ENCODE results near the gene KLHL15. TPM values are rescaled to one million over a fixed set of nuclear protein-coding genes. Genes with fewer than 3 reads are reported as not detected.

KLHL15 gene
- total and polyA plus RNA-seq, 2 of the 4 experiments (the other 2 are of a cell fraction) = 2.4 to 7.5 TPM

DNA sequence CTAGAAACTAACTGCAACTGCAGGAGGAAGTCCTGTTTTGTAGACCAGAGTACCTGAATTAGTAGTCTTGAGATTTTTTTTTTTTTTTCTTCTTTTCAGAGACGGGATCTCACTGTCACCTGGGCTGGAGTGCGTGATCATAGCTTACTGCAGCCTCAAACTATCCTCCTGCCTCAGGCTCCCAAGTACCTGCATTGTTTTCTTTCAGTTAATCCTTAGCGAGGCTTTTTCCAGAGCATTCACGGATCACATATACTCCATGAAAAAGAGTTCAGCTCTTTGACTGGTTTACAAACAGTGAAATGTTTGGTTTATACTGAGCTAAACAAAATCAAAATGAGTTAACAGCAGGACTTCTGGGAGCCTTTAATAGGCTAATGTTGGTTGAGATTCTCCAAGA lies 45.8 kb downstream of the KLHL15 start:
- H3K4me2 ChIP-seq (ENCODE audit: low read depth, low read length) = no peak overlapping the region
- H3K14ac ChIP-seq (replicated peaks; ENCODE audit: low read depth, low read length) = no peak overlapping the region
- peaks cover 4% of the 10 kb centered on the region; the same call in 1 of the 2 replicates for H3K4me1 ChIP-seq (ENCODE audit: control insufficient read depth, insufficient read depth, low read length)
- H3K56ac ChIP-seq (ENCODE audit: extremely low read depth, insufficient read depth, low read length) = no peak overlapping the region
- TF ChIP-seq MAFK (IDR thresholded peaks at IDR 0.05; ENCODE audit: low read depth, low read length) (no peak), CHD1 (IDR thresholded peaks at IDR 0.05; ENCODE audit: low read depth, low read length) (no peak), FOS (IDR thresholded peaks at IDR 0.05; ENCODE audit: low read depth, low read length) (no peak), RFX5 (IDR thresholded peaks at IDR 0.05; ENCODE audit: low read depth, low read length) (no peak), BHLHE40 (IDR thresholded peaks at IDR 0.05; ENCODE audit: low read depth, low read length) (no peak), SMC3 (IDR thresholded peaks at IDR 0.05; ENCODE audit: low read depth, low read length) (no peak), NFE2L2 (IDR thresholded peaks at IDR 0.05; ENCODE audit: low read depth, low read length) (no peak), MXI1 (IDR thresholded peaks at IDR 0.05; ENCODE audit: borderline replicate concordance, low read depth, low read length) (no peak), POLR2A (IDR thresholded peaks at IDR 0.05; ENCODE audit: low read depth, low read length) (no peak), RCOR1 (IDR thresholded peaks at IDR 0.05; ENCODE audit: insufficient replicate concordance, low read length) (no peak), CEBPB (IDR thresholded peaks at IDR 0.05; ENCODE audit: low read depth, low read length) (no peak), MAZ (IDR thresholded peaks at IDR 0.05; ENCODE audit: borderline replicate concordance, low read depth, low read length) (no peak), RAD21 (IDR thresholded peaks at IDR 0.05; ENCODE audit: low read length) (no peak)
- TF ChIP-seq, protein P1, sequence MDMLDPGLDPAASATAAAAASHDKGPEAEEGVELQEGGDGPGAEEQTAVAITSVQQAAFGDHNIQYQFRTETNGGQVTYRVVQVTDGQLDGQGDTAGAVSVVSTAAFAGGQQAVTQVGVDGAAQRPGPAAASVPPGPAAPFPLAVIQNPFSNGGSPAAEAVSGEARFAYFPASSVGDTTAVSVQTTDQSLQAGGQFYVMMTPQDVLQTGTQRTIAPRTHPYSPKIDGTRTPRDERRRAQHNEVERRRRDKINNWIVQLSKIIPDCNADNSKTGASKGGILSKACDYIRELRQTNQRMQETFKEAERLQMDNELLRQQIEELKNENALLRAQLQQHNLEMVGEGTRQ (IDR thresholded peaks at IDR 0.05; ENCODE audit: low read depth, low read length) = no peak
- TF ChIP-seq, protein P2, sequence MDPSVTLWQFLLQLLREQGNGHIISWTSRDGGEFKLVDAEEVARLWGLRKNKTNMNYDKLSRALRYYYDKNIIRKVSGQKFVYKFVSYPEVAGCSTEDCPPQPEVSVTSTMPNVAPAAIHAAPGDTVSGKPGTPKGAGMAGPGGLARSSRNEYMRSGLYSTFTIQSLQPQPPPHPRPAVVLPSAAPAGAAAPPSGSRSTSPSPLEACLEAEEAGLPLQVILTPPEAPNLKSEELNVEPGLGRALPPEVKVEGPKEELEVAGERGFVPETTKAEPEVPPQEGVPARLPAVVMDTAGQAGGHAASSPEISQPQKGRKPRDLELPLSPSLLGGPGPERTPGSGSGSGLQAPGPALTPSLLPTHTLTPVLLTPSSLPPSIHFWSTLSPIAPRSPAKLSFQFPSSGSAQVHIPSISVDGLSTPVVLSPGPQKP (IDR thresholded peaks at IDR 0.05; ENCODE audit: borderline replicate concordance, low read depth, low read length) = no peak
- TF ChIP-seq, protein P3, sequence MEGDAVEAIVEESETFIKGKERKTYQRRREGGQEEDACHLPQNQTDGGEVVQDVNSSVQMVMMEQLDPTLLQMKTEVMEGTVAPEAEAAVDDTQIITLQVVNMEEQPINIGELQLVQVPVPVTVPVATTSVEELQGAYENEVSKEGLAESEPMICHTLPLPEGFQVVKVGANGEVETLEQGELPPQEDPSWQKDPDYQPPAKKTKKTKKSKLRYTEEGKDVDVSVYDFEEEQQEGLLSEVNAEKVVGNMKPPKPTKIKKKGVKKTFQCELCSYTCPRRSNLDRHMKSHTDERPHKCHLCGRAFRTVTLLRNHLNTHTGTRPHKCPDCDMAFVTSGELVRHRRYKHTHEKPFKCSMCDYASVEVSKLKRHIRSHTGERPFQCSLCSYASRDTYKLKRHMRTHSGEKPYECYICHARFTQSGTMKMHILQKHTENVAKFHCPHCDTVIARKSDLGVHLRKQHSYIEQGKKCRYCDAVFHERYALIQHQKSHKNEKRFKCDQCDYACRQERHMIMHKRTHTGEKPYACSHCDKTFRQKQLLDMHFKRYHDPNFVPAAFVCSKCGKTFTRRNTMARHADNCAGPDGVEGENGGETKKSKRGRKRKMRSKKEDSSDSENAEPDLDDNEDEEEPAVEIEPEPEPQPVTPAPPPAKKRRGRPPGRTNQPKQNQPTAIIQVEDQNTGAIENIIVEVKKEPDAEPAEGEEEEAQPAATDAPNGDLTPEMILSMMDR (conservative IDR thresholded peaks at IDR 0.05; ENCODE audit: low read depth, low read length) = no peak
- ATAC-seq (ENCODE audit: low read depth) = no peak
- no peak overlapping the region for H3K27ac ChIP-seq (ENCODE audit: insufficient read depth, low read length)
- H3K9me1 ChIP-seq (ENCODE audit: insufficient read depth, low read length) = peaks cover 4% of the 10 kb centered on the region; the same call in 1 of the 2 replicates
- H3K23ac ChIP-seq (ENCODE audit: low read depth, low read length) = no peak overlapping the region
- H3K18ac ChIP-seq (ENCODE audit: low read depth, low read length) = no peak overlapping the region
- no peaks in the 10 kb centered on the region for H3K36me3 ChIP-seq (ENCODE audit: control insufficient read depth, insufficient read depth, low read length)
- no peaks in the 10 kb centered on the region; a peak in 1 of 4 replicates for H3K79me1 ChIP-seq (ENCODE audit: low read depth in 1 of 2, low read length in 2 of 2)
- POLR2A ChIA-PET (ENCODE audit: unreplicated experiment) = no interaction called here
- no peak overlapping the region for H4K5ac ChIP-seq (ENCODE audit: low read depth, low read length)
- no peak overlapping the region for H2BK15ac ChIP-seq (ENCODE audit: low read depth, low read length)
- dilution Hi-C loops (cut with HindIII; ENCODE audit: low sequenced_read_pairs, unreplicated experiment) = no loop called here
- no peak for DNase-seq
- H4K20me1 ChIP-seq (ENCODE audit: insufficient read depth, low read length) = no peaks in the 10 kb centered on the region
- H2BK120ac ChIP-seq (ENCODE audit: low read depth, low read length) = no peak overlapping the region
- no CpG with 5 or more reads among the region's 4 CpGs for WGBS, 2 experiments (ENCODE audit: extremely low coverage in 2 of 2, insufficient read length in 1 of 2)
- CTCF ChIA-PET = no interaction called here
- no peak overlapping the region for H3K9ac ChIP-seq (ENCODE audit: low read depth, low read length)
- no peaks in the 10 kb centered on the region for H3K9me3 ChIP-seq (ENCODE audit: control insufficient read depth, insufficient read depth, low read length)
- in situ Hi-C loops (cut with MboI; ENCODE audit: low sequenced_read_pairs) = no loop called here
- H2BK5ac ChIP-seq (ENCODE audit: low read depth, low read length, poor library complexity, severe bottlenecking) = no peak overlapping the region
- no peak overlapping the region for H2AFZ ChIP-seq (replicated peaks; ENCODE audit: low read length, poor library complexity)
- BruUV-seq (replicated peaks) = no TSS peak
- H4K91ac ChIP-seq (ENCODE audit: insufficient read depth, low read depth, low read length) = no peak overlapping the region
- H3K27me3 ChIP-seq (ENCODE audit: control insufficient read depth, insufficient read depth, low read length) = peaks cover 4% of the 10 kb centered on the region
- no peak overlapping the region for H3K4ac ChIP-seq (ENCODE audit: low read depth, low read length)
- no peak overlapping the region for H3K4me3 ChIP-seq (ENCODE audit: insufficient read depth, low read depth, low read length)
- no peak overlapping the region for H2AK9ac ChIP-seq (replicated peaks; ENCODE audit: low read depth, low read length, poor library complexity)
- no peak overlapping the region for H4K8ac ChIP-seq (ENCODE audit: low read depth in 2 of 2, low read length in 2 of 2)
- intact Hi-C loops (cut with micrococcal nuclease) = no loop called here
- H2AK5ac ChIP-seq (ENCODE audit: low read depth, low read length) = no peak overlapping the region
- H2BK20ac ChIP-seq (ENCODE audit: low read depth, low read length) = no peak overlapping the region
